ENCODE results near the gene CUX1. TPM values are rescaled to one million over a fixed set of nuclear protein-coding genes. Genes with fewer than 3 reads are reported as not detected.

Gene CUX1
- total RNA-seq, 1 experiment from 2014 or later: 64.3 TPM

GRCh38 chr7:102221961-102222360, 404.5 kb downstream of the CUX1 start:
- peak; percentile 44; the same call in 1 of the 2 replicates for TF ChIP-seq ZNF121 (CRISPR knock-in tag; IDR thresholded peaks at IDR 0.05)
- no peak for TF ChIP-seq FOXP1 (CRISPR knock-in tag; IDR thresholded peaks at IDR 0.05; ENCODE audit: borderline replicate concordance)
- Mint-ChIP-seq H3K27me3 (ENCODE audit: low read depth) (no peaks in the 10 kb centered on the region), H3K27ac (no peak overlapping the region), H3K36me3 (peaks cover under 1% of the 10 kb centered on the region; the same call in 1 of the 2 replicates), H3K4me3 (no peak overlapping the region), H3K4me1 (no peaks in the 10 kb centered on the region), H3K9me3 (no peaks in the 10 kb centered on the region)
- POLR2A ChIA-PET: no interaction called here
- CTCF ChIA-PET: interaction anchor here (1.2 kb wide), 1 partner anchor 27 kb away, joined by 4 read pairs; no protein-coding TSS in a partner anchor
- DNase-seq (ENCODE audit: low spot score) (no peak), ATAC-seq (no peak)

DNA sequence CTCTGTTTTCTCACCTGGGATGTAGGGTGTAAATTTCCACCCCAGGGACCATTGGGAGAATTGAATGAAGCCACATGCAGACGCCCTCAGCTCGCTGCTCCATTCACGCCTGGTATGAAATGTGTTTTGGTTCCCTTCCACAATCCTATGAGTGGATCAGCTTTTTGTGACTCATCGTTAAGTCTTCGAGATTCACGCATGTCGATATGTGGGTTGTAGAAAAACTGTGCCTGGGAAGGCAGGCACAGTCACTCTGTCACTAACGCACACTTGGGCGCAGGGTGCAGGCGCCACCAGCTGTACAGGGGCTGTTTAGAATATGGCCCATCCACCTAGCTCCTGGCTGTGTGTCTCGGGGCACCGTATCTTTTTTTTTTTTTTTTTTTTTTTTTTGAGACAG, 405.0 kb downstream of the CUX1 start:
- no peaks in the 10 kb centered on the region for H3K27me3 Mint-ChIP-seq (ENCODE audit: low read depth)
- H3K27ac Mint-ChIP-seq: peak overlapping the region; percentile 49; the same call in 1 of the 2 replicates

More for the DNA sequence above, 405.0 kb downstream of the CUX1 start:
- TF ChIP-seq ESRRA (CRISPR knock-in tag; IDR thresholded peaks at IDR 0.05; ENCODE audit: borderline replicate concordance) (no peak), ZBTB43 (CRISPR knock-in tag; IDR thresholded peaks at IDR 0.05) (no peak), ATF1 (CRISPR knock-in tag; IDR thresholded peaks at IDR 0.05) (no peak), CBFB (CRISPR knock-in tag; IDR thresholded peaks at IDR 0.05; ENCODE audit: low read depth) (no peak), PRRX2 (CRISPR knock-in tag; IDR thresholded peaks at IDR 0.05) (no peak), MXD4 (CRISPR knock-in tag; IDR thresholded peaks at IDR 0.05; ENCODE audit: borderline replicate concordance) (no peak), ZNF219 (CRISPR knock-in tag; IDR thresholded peaks at IDR 0.05; ENCODE audit: borderline replicate concordance) (no peak), ZNF121 (CRISPR knock-in tag; IDR thresholded peaks at IDR 0.05) (no peak), ETV6 (CRISPR knock-in tag; IDR thresholded peaks at IDR 0.05) (no peak), SMAD4 (CRISPR knock-in tag; IDR thresholded peaks at IDR 0.05) (no peak), GRHL2 (CRISPR knock-in tag; IDR thresholded peaks at IDR 0.05; ENCODE audit: insufficient replicate concordance, severe bottlenecking) (no peak), PREB (CRISPR knock-in tag; IDR thresholded peaks at IDR 0.05; ENCODE audit: borderline replicate concordance) (no peak), OVOL2 (CRISPR knock-in tag; IDR thresholded peaks at IDR 0.05; ENCODE audit: borderline replicate concordance) (no peak), SMAD3 (CRISPR knock-in tag; IDR thresholded peaks at IDR 0.05; ENCODE audit: borderline replicate concordance) (no peak), SP1 (CRISPR knock-in tag; conservative IDR thresholded peaks at IDR 0.05) (no peak), RELA (CRISPR knock-in tag; IDR thresholded peaks at IDR 0.05; ENCODE audit: borderline replicate concordance) (no peak), JUN (CRISPR knock-in tag; IDR thresholded peaks at IDR 0.05) (no peak)
- TF ChIP-seq, protein P1, sequence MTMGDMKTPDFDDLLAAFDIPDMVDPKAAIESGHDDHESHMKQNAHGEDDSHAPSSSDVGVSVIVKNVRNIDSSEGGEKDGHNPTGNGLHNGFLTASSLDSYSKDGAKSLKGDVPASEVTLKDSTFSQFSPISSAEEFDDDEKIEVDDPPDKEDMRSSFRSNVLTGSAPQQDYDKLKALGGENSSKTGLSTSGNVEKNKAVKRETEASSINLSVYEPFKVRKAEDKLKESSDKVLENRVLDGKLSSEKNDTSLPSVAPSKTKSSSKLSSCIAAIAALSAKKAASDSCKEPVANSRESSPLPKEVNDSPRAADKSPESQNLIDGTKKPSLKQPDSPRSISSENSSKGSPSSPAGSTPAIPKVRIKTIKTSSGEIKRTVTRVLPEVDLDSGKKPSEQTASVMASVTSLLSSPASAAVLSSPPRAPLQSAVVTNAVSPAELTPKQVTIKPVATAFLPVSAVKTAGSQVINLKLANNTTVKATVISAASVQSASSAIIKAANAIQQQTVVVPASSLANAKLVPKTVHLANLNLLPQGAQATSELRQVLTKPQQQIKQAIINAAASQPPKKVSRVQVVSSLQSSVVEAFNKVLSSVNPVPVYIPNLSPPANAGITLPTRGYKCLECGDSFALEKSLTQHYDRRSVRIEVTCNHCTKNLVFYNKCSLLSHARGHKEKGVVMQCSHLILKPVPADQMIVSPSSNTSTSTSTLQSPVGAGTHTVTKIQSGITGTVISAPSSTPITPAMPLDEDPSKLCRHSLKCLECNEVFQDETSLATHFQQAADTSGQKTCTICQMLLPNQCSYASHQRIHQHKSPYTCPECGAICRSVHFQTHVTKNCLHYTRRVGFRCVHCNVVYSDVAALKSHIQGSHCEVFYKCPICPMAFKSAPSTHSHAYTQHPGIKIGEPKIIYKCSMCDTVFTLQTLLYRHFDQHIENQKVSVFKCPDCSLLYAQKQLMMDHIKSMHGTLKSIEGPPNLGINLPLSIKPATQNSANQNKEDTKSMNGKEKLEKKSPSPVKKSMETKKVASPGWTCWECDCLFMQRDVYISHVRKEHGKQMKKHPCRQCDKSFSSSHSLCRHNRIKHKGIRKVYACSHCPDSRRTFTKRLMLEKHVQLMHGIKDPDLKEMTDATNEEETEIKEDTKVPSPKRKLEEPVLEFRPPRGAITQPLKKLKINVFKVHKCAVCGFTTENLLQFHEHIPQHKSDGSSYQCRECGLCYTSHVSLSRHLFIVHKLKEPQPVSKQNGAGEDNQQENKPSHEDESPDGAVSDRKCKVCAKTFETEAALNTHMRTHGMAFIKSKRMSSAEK (CRISPR knock-in tag; IDR thresholded peaks at IDR 0.05; ENCODE audit: borderline replicate concordance): no peak
- TF ChIP-seq, protein P2, sequence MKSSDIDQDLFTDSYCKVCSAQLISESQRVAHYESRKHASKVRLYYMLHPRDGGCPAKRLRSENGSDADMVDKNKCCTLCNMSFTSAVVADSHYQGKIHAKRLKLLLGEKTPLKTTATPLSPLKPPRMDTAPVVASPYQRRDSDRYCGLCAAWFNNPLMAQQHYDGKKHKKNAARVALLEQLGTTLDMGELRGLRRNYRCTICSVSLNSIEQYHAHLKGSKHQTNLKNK (CRISPR knock-in tag; IDR thresholded peaks at IDR 0.05): no peak
- TF ChIP-seq, protein P3, sequence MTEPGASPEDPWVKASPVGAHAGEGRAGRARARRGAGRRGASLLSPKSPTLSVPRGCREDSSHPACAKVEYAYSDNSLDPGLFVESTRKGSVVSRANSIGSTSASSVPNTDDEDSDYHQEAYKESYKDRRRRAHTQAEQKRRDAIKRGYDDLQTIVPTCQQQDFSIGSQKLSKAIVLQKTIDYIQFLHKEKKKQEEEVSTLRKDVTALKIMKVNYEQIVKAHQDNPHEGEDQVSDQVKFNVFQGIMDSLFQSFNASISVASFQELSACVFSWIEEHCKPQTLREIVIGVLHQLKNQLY (CRISPR knock-in tag; IDR thresholded peaks at IDR 0.05): no peak
- POLR2A ChIA-PET: no interaction called here
- ATAC-seq (no peak), DNase-seq (ENCODE audit: low spot score) (no peak)
- Mint-ChIP-seq H3K9me3 (no peaks in the 10 kb centered on the region), H3K4me1 (no peaks in the 10 kb centered on the region), H3K4me3 (no peak overlapping the region), H3K36me3 (no peaks in the 10 kb centered on the region; the same call in 1 of the 2 replicates)
- CTCF ChIA-PET: interaction anchor here (0.7 to 1.2 kb wide), 2 partner anchors 26 to 167 kb away, joined by 3 to 4 read pairs; no protein-coding TSS in a partner anchor
